SK-N-SH (cell line): ENCODE results near the gene DDX52. TPM values are rescaled to one million over a fixed set of nuclear protein-coding genes. Genes with fewer than 3 reads are reported as not detected.
A peak's percentile ranks its signal among the peaks of the same experiment; 100 is the strongest.

Experiments used
- EP300 ChIP-seq, 2 experiments: IDR thresholded peaks; 2 replicates each; pipeline versions ENCODE4 v1.4.0 to v1.6.1; 2012; ENCODE audit warnings: borderline replicate concordance in 1 of 2, low read depth in 1 of 2, low read length in 1 of 2
- FOSL2 ChIP-seq: IDR thresholded peaks from 2 replicates; pipeline ENCODE4 v1.4.0; 2012; ENCODE audit warnings: low read depth, mild to moderate bottlenecking, moderate library complexity, borderline replicate concordance
- FOXJ3 ChIP-seq: sonication (generic); formaldehyde crosslinking; IDR thresholded peaks from 2 replicates; pipeline ENCODE4 v1.5.1; 2020; ENCODE audit warnings: mild to moderate bottlenecking, missing genetic modification reagents
- FOXM1 ChIP-seq: IDR thresholded peaks from 2 replicates; pipeline ENCODE4 v1.4.0; 2012; ENCODE audit warnings: low read depth, mild to moderate bottlenecking
- MAX ChIP-seq: IDR thresholded peaks from 2 replicates; pipeline ENCODE4 v1.4.0; 2012; ENCODE audit warnings: low read depth
- MEF2A ChIP-seq: IDR thresholded peaks from 2 replicates; pipeline ENCODE4 v1.4.0; 2012; ENCODE audit warnings: low read depth, borderline replicate concordance
- MXI1 ChIP-seq: IDR thresholded peaks from 2 replicates; pipeline ENCODE4 v1.6.1; 2012; ENCODE audit warnings: mild to moderate bottlenecking, low read depth, low read length, improper control_type of control experiment
- NFIC ChIP-seq: IDR thresholded peaks from 2 replicates; pipeline ENCODE4 v1.4.0; 2012; ENCODE audit warnings: borderline replicate concordance
- NRF1 ChIP-seq: IDR thresholded peaks from 2 replicates; pipeline ENCODE4 v1.6.1; 2012; ENCODE audit warnings: low read depth, mild to moderate bottlenecking, low read length
- RAD21 ChIP-seq: IDR thresholded peaks from 2 replicates; pipeline ENCODE4 v1.6.1; 2012; ENCODE audit warnings: mild to moderate bottlenecking, low read length
- RCOR1 ChIP-seq: fragments of 150-350 bp; IDR thresholded peaks from 2 replicates; pipeline ENCODE4 v1.6.1; 2017; ENCODE audit warnings: antibody characterized with exemption, low read length
- RXRA ChIP-seq: IDR thresholded peaks from 2 replicates; pipeline ENCODE4 v1.4.0; 2012; ENCODE audit warnings: low read depth, mild to moderate bottlenecking, borderline replicate concordance
- SMC3 ChIP-seq: IDR thresholded peaks from 2 replicates; pipeline ENCODE4 v1.6.1; 2012; ENCODE audit warnings: low read depth, low read length, improper control_type of control experiment
- TCF12 ChIP-seq: IDR thresholded peaks from 2 replicates; pipeline ENCODE4 v1.4.0; 2012
- TEAD4 ChIP-seq: IDR thresholded peaks from 2 replicates; pipeline ENCODE4 v1.4.0; 2012; ENCODE audit warnings: mild to moderate bottlenecking, borderline replicate concordance; ENCODE audit not compliant: insufficient read depth
- polyA plus RNA-seq, 3 experiments: library from polyadenylated mRNA; depleted of rRNA; stranded (reverse); fragments of >200 nt; gene quantifications; 2 replicates each; pipeline ENCODE4 v1.2.3, GENCODE V29; 2012
- TF ChIP-seq, protein P1 (sequence below): IDR thresholded peaks from 2 replicates; pipeline ENCODE4 v1.4.0; 2012; ENCODE audit warnings: low read depth, borderline replicate concordance
- TF ChIP-seq, protein P2 (sequence below): fragments of 150-350 bp; IDR thresholded peaks from 2 replicates; pipeline ENCODE4 v1.6.1; 2016; ENCODE audit warnings: mild to moderate bottlenecking, low read depth, low read length

The DDX52 gene
- polyA plus RNA-seq, 1 of the 3 experiments (the other 2 are of a cell fraction), result 7.3 TPM

- peak; percentile 4 to 52; a peak in 1 of 4 replicates for TF ChIP-seq EP300 (IDR thresholded peaks at IDR 0.05; ENCODE audit: borderline replicate concordance in 1 of 2, low read depth in 1 of 2, low read length in 1 of 2)
- TF ChIP-seq SMC3, result no peak
- peak; percentile 76 for TF ChIP-seq NFIC
- TF ChIP-seq, protein P1, sequence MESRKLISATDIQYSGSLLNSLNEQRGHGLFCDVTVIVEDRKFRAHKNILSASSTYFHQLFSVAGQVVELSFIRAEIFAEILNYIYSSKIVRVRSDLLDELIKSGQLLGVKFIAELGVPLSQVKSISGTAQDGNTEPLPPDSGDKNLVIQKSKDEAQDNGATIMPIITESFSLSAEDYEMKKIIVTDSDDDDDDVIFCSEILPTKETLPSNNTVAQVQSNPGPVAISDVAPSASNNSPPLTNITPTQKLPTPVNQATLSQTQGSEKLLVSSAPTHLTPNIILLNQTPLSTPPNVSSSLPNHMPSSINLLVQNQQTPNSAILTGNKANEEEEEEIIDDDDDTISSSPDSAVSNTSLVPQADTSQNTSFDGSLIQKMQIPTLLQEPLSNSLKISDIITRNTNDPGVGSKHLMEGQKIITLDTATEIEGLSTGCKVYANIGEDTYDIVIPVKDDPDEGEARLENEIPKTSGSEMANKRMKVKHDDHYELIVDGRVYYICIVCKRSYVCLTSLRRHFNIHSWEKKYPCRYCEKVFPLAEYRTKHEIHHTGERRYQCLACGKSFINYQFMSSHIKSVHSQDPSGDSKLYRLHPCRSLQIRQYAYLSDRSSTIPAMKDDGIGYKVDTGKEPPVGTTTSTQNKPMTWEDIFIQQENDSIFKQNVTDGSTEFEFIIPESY, result peak; percentile 62
- TF ChIP-seq RCOR1, result peak; percentile 28; the same call in 1 of the 2 replicates
- TF ChIP-seq RAD21, result peak; percentile 46
- TF ChIP-seq, protein P2, sequence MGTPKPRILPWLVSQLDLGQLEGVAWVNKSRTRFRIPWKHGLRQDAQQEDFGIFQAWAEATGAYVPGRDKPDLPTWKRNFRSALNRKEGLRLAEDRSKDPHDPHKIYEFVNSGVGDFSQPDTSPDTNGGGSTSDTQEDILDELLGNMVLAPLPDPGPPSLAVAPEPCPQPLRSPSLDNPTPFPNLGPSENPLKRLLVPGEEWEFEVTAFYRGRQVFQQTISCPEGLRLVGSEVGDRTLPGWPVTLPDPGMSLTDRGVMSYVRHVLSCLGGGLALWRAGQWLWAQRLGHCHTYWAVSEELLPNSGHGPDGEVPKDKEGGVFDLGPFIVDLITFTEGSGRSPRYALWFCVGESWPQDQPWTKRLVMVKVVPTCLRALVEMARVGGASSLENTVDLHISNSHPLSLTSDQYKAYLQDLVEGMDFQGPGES, result no peak
- peak; percentile 87 for TF ChIP-seq MXI1
- peak; percentile 72 for TF ChIP-seq MAX
- TF ChIP-seq FOXM1, result peak; percentile 70; the same call in 1 of the 2 replicates
- peak; percentile 77 for TF ChIP-seq FOSL2
- TF ChIP-seq TEAD4, result no peak
- TF ChIP-seq RXRA, result no peak
- TF ChIP-seq TCF12, result peak; percentile 60; the same call in 1 of the 2 replicates
- no peak for TF ChIP-seq NRF1
- no peak for TF ChIP-seq FOXJ3 (CRISPR knock-in tag)
- TF ChIP-seq MEF2A, result no peak
- TF ChIP-seq, all 33 proteins: peak for 23
Observed at GRCh38 chr17:37609170-37610040, 33.8 kb downstream of the DDX52 start, which contains the start of gene SYNRG (continued).
